B cell (primary cell): ENCODE results near the gene PCDH1.

Experiments
- EZH2 ChIP-seq: IDR thresholded peaks from 2 replicates; pipeline ENCODE4 v1.6.1; 2012; ENCODE audit warnings: borderline replicate concordance, low read depth, mild to moderate bottlenecking, moderate library complexity, low read length; ENCODE audit not compliant: insufficient read depth, poor library complexity, severe bottlenecking
- TF ChIP-seq, protein P1 (sequence below): fragments of 200-600 bp; IDR thresholded peaks from one replicate; pipeline ENCODE4 v1.8.0; 2022; ENCODE audit warnings: antibody characterized with exemption, mild to moderate bottlenecking

DNA sequence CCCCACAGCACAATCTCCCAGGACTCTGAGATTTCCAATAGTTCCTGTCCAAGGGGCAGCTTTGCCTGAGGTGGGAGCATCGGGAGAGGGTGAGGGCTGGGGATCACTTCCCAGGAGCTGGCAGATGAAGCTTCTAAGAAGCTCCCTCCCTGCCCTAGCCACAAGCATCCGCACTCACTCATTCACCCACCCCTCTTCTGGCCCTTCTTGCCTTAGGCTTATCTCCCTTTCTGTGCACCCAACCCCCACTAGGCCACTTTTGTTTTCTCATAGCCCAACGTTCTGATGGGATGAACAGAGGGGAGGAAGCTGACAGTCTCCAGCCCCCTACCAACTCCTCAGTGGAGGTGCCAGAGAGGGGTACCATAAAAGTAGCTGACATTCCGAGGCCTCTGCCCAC, 3.7 kb upstream of the PCDH1 start:
- TF ChIP-seq, protein P1, sequence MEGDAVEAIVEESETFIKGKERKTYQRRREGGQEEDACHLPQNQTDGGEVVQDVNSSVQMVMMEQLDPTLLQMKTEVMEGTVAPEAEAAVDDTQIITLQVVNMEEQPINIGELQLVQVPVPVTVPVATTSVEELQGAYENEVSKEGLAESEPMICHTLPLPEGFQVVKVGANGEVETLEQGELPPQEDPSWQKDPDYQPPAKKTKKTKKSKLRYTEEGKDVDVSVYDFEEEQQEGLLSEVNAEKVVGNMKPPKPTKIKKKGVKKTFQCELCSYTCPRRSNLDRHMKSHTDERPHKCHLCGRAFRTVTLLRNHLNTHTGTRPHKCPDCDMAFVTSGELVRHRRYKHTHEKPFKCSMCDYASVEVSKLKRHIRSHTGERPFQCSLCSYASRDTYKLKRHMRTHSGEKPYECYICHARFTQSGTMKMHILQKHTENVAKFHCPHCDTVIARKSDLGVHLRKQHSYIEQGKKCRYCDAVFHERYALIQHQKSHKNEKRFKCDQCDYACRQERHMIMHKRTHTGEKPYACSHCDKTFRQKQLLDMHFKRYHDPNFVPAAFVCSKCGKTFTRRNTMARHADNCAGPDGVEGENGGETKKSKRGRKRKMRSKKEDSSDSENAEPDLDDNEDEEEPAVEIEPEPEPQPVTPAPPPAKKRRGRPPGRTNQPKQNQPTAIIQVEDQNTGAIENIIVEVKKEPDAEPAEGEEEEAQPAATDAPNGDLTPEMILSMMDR, result no peak
- TF ChIP-seq EZH2, result no peak
